Tibial nerve (tissue), 4 donors: Measurements from ENCODE around the gene RGS4. TPM values are rescaled to one million over a fixed set of nuclear protein-coding genes. Genes with fewer than 3 reads are reported as not detected.
"Not testable (repeated sequence)": the region's sequence is repeated elsewhere in the genome, so short reads cannot be mapped to it uniquely, and the experiment has no call there.

Source experiments
- DNase-seq, 2 donors: peaks; one replicate each; pipeline ENCODE4 v3.0.0-alpha.2; 2019; ENCODE audit warnings: low spot score in 2 of 2
- H3K27ac ChIP-seq, 4 donors: fragments of 200-600 bp; sonication (generic) in 3 of 4; one replicate each; pipeline ENCODE4 v1.5.1; 2017 to 2019; ENCODE audit warnings: mild to moderate bottlenecking in 1 of 4
- H3K27me3 ChIP-seq, 2 donors: fragments of 200-600 bp; sonication (generic) in 1 of 2; one replicate each; pipeline versions ENCODE4 v1.5.1 to v1.6.0; 2017 to 2019
- H3K36me3 ChIP-seq, 3 donors: fragments of 200-600 bp; sonication (generic); one replicate each; pipeline ENCODE4 v1.5.1; 2018 to 2019
- H3K4me1 ChIP-seq, 4 donors: fragments of 200-600 bp; sonication (generic) in 3 of 4; one replicate each; pipeline ENCODE4 v1.5.1; 2017 to 2019
- H3K4me3 ChIP-seq, 4 donors: fragments of 200-600 bp; sonication (generic) in 3 of 4; one replicate each; pipeline ENCODE4 v1.5.1; 2017 to 2019; ENCODE audit warnings: mild to moderate bottlenecking in 1 of 4, moderate library complexity in 1 of 4
- H3K9me3 ChIP-seq, 4 donors: fragments of 200-600 bp; sonication (generic) in 3 of 4; one replicate each; pipeline ENCODE4 v1.5.1; 2017 to 2019
- EP300 ChIP-seq, 2 donors: sonication (generic); formaldehyde crosslinking; IDR thresholded peaks; one replicate each; pipeline ENCODE4 v1.6.1; 2017; ENCODE audit warnings: antibody characterized with exemption in 2 of 2, mild to moderate bottlenecking in 1 of 2
- POLR2A ChIP-seq, 2 donors: fragments of 450-650 bp; IDR thresholded peaks; one replicate each; pipeline ENCODE4 v1.6.1; 2017; ENCODE audit warnings: antibody characterized with exemption in 2 of 2, mild to moderate bottlenecking in 2 of 2, moderate library complexity in 2 of 2
- WGBS, 2 donors: methylation state at CpG; one replicate each; pipeline ENCODE4 v1.1.5; 2018; 5-methylcytosine and 5-hydroxymethylcytosine counted together
- total RNA-seq, 4 donors: library from RNA; depleted of rRNA; stranded (reverse); fragments of >200 nt; gene quantifications; one replicate each; pipeline ENCODE4 v1.1.0, GENCODE V29; 2016
- TF ChIP-seq, protein P1 (sequence below), 5 experiments: fragments of 200-600 bp in 3 of 5; fragments of 450-650 bp in 2 of 5; sonication (generic) in 3 of 5; IDR thresholded peaks; one replicate each; pipeline ENCODE4 v1.5.1; 2016 to 2019; ENCODE audit warnings: antibody characterized with exemption in 5 of 5, mild to moderate bottlenecking in 3 of 5, moderate library complexity in 2 of 5

RGS4 gene
- total RNA-seq, 4 donors from 2014 or later: 0.21 to 1.4 (median 0.30) TPM; not detected in 1

DNA sequence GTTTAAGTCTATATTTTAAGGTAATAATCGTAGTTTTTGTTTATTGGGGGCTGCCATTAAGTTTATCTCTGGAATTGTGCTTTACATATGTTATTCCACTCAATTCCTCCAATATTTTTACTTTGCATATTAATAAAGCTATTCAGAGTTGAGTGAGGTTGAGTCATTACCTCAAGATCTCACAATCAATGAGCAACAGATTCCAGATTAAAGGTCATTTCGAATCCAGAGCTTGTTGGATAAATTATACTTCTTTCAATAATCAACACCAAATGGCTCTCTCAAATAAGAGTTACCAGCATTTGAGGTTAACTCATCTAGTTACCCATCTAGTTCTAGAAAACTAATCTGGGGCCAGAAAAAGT is 16.7 kb downstream of the RGS4 start:
- no peak for TF ChIP-seq POLR2A (IDR thresholded peaks at IDR 0.05)
- TF ChIP-seq EP300 (IDR thresholded peaks at IDR 0.05): no peak
- TF ChIP-seq, protein P1, sequence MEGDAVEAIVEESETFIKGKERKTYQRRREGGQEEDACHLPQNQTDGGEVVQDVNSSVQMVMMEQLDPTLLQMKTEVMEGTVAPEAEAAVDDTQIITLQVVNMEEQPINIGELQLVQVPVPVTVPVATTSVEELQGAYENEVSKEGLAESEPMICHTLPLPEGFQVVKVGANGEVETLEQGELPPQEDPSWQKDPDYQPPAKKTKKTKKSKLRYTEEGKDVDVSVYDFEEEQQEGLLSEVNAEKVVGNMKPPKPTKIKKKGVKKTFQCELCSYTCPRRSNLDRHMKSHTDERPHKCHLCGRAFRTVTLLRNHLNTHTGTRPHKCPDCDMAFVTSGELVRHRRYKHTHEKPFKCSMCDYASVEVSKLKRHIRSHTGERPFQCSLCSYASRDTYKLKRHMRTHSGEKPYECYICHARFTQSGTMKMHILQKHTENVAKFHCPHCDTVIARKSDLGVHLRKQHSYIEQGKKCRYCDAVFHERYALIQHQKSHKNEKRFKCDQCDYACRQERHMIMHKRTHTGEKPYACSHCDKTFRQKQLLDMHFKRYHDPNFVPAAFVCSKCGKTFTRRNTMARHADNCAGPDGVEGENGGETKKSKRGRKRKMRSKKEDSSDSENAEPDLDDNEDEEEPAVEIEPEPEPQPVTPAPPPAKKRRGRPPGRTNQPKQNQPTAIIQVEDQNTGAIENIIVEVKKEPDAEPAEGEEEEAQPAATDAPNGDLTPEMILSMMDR (IDR thresholded peaks at IDR 0.05): no peak
- WGBS, 2 donors: 56 to 59% methylated on average over 2 of the region's 2 CpGs
- Histone ChIP-seq H3K4me3 (no peak overlapping the region), H3K27ac (no peak overlapping the region), H3K4me1 (peaks cover 0 to 4% (median 0%) of the 10 kb centered on the region in 4 donors), H3K27me3 (no peaks in the 10 kb centered on the region), H3K36me3 (no peaks in the 10 kb centered on the region), H3K9me3 (no peaks in the 10 kb centered on the region)
- DNase-seq: no peak

DNA sequence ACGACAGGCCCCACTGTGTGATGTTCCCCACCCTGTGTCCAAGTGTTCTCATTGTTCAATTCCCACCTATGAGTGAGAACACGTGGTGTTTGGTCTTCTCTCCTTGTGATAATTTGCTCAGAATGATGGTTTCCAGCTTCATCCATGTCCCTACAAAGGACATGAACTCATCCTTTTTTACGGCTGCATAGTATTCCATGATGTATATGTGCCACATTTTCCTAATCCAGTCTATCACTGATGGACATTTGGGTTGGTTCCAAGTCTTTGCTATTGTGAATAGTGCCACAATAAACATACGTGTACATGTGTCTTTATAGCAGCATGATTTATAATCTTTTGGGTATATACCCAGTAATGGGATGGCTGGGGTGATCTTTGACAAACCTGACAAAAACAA is 20.0 kb downstream of the RGS4 start:
- H3K27ac ChIP-seq, H3K27me3 ChIP-seq, H3K9me3 ChIP-seq, H3K4me1 ChIP-seq, DNase-seq, H3K4me3 ChIP-seq, H3K36me3 ChIP-seq: not testable (repeated sequence)
- 85 to 86% methylated on average over 4 of the region's 4 CpGs for WGBS, 2 donors

GRCh38 chr1:163090321-163090945 is 21.3 kb downstream of the RGS4 start:
- H3K9me3 ChIP-seq: no peaks in the 10 kb centered on the region
- H3K36me3 ChIP-seq: no peaks in the 10 kb centered on the region
- WGBS, 2 donors: 84% methylated on average over 3 of the region's 3 CpGs
- TF ChIP-seq, protein P1 (IDR thresholded peaks at IDR 0.05): no peak
- TF ChIP-seq EP300 (IDR thresholded peaks at IDR 0.05) (no peak), POLR2A (IDR thresholded peaks at IDR 0.05) (no peak)
- H3K4me1 ChIP-seq: no peaks in the 10 kb centered on the region
- H3K27me3 ChIP-seq: no peaks in the 10 kb centered on the region
- H3K4me3 ChIP-seq: no peak overlapping the region
- no peak overlapping the region for H3K27ac ChIP-seq
- DNase-seq: no peak

DNA sequence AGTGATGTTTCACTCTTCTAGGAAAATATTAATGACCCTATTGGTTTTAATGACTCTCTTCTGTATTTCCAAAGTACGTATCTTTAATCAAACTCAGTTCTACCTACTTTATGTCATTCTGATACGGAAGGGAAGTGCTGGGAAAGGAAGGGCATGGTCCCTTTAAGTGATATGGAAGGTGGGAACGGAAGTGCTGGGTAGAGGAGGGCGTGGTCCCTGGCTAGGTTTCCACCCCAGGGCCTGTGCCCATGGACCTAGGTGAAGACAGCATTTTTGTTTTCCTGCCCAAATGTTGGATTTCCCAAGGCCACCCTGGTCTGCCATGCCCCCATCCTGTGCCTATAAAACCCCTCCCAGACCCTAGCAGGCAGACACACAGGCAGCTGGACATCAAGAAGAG is 24.0 kb downstream of the RGS4 start:
- Histone ChIP-seq H3K36me3 (no peaks in the 10 kb centered on the region), H3K9me3 (no peaks in the 10 kb centered on the region), H3K27me3 (no peaks in the 10 kb centered on the region), H3K4me3 (no peak overlapping the region), H3K4me1 (no peaks in the 10 kb centered on the region), H3K27ac (no peak overlapping the region)
- 76 to 80% methylated on average over 4 of the region's 4 CpGs for WGBS, 2 donors
- no peak for DNase-seq
- no peak for TF ChIP-seq POLR2A (IDR thresholded peaks at IDR 0.05)
- TF ChIP-seq, protein P1 (IDR thresholded peaks at IDR 0.05): no peak
- no peak for TF ChIP-seq EP300 (IDR thresholded peaks at IDR 0.05)

- Histone ChIP-seq H3K9me3 (no peaks in the 10 kb centered on the region), H3K4me1 (no peaks in the 10 kb centered on the region), H3K4me3 (no peak overlapping the region), H3K36me3 (no peaks in the 10 kb centered on the region), H3K27ac (no peak overlapping the region), H3K27me3 (no peaks in the 10 kb centered on the region)
- 80 to 86% methylated on average over 9 of the region's 9 CpGs for WGBS, 2 donors
- TF ChIP-seq EP300 (IDR thresholded peaks at IDR 0.05) (no peak), POLR2A (IDR thresholded peaks at IDR 0.05) (no peak)
- TF ChIP-seq, protein P1 (IDR thresholded peaks at IDR 0.05): no peak
- no peak for DNase-seq
Observed at GRCh38 chr1:163093579-163093978, 24.4 kb downstream of the RGS4 start.

DNA sequence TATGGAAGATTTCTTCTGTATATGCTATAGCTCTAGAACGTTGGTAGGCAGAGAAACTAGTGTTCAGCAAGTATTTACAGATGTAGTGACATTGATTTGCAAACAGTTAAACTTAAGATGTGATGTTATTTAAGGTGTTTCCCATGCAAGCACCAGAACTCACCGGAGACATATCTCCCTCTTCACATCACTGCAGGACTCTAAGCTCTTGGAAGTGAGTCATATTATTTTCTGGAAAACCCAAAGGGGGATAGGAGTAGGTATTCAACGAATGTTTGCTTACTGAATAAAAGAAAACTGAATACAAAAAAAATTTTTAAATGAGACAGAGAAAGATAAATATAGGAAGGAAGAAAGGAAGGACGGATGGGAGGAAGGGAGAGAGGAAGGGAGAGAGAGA is 25.0 kb downstream of the RGS4 start:
- Histone ChIP-seq H3K4me3 (no peak overlapping the region), H3K9me3 (no peaks in the 10 kb centered on the region), H3K27ac (no peak overlapping the region), H3K36me3 (no peaks in the 10 kb centered on the region), H3K4me1 (no peaks in the 10 kb centered on the region), H3K27me3 (no peaks in the 10 kb centered on the region)
- no peak for DNase-seq
- TF ChIP-seq, protein P1 (IDR thresholded peaks at IDR 0.05): no peak
- 50 to 51% methylated on average over 4 of the region's 4 CpGs for WGBS, 2 donors
